SK-N-SH (cell line): ENCODE results near the gene SAMD4A.
A peak's percentile ranks its signal among the peaks of the same experiment; 100 is the strongest.

Experiments
- ELF1 ChIP-seq: IDR thresholded peaks from 2 replicates; pipeline ENCODE4 v1.4.0; 2012
- EP300 ChIP-seq, 2 experiments: IDR thresholded peaks; 2 replicates each; pipeline versions ENCODE4 v1.4.0 to v1.6.1; 2012; ENCODE audit warnings: borderline replicate concordance in 1 of 2, low read depth in 1 of 2, low read length in 1 of 2
- EZH2phosphoT487 ChIP-seq: fragments of 200-600 bp; sonication (generic); IDR thresholded peaks from 2 replicates; pipeline ENCODE4 v1.6.1; 2017; ENCODE audit warnings: low read depth, mixed run types, mild to moderate bottlenecking, antibody characterized with exemption, moderate library complexity, borderline replicate concordance
- GATA2 ChIP-seq: sonication (generic); formaldehyde crosslinking; IDR thresholded peaks from 2 replicates; pipeline ENCODE4 v1.5.0; 2020; ENCODE audit warnings: mild to moderate bottlenecking, missing genetic modification reagents
- JUND ChIP-seq: IDR thresholded peaks from 2 replicates; pipeline ENCODE4 v1.4.0; 2012
- POLR2AphosphoS5 ChIP-seq: IDR thresholded peaks from 2 replicates; pipeline ENCODE4 v1.6.1; 2012; ENCODE audit warnings: low read depth, low read length
- RAD21 ChIP-seq: IDR thresholded peaks from 2 replicates; pipeline ENCODE4 v1.6.1; 2012; ENCODE audit warnings: mild to moderate bottlenecking, low read length
- SMC3 ChIP-seq: IDR thresholded peaks from 2 replicates; pipeline ENCODE4 v1.6.1; 2012; ENCODE audit warnings: low read depth, low read length, improper control_type of control experiment
- TAF1 ChIP-seq: IDR thresholded peaks from 2 replicates; pipeline ENCODE4 v1.6.1; 2012; ENCODE audit warnings: low read depth, mild to moderate bottlenecking, low read length, moderate library complexity, borderline replicate concordance
- TF ChIP-seq, protein P1 (sequence below): fragments of 150-350 bp; IDR thresholded peaks from 2 replicates; pipeline ENCODE4 v1.6.1; 2016; ENCODE audit warnings: mild to moderate bottlenecking, low read depth, low read length
- TF ChIP-seq, protein P2 (sequence below): fragments of 200-600 bp; sonication (generic); IDR thresholded peaks from 2 replicates; pipeline ENCODE4 v1.6.1; 2017; ENCODE audit warnings: antibody characterized with exemption, mild to moderate bottlenecking, moderate library complexity
- TF ChIP-seq, protein P3 (sequence below): IDR thresholded peaks from 2 replicates; pipeline ENCODE4 v1.4.0; 2012; ENCODE audit warnings: low read depth
- TF ChIP-seq, protein P4 (sequence below): IDR thresholded peaks from 2 replicates; pipeline ENCODE4; 2012

DNA sequence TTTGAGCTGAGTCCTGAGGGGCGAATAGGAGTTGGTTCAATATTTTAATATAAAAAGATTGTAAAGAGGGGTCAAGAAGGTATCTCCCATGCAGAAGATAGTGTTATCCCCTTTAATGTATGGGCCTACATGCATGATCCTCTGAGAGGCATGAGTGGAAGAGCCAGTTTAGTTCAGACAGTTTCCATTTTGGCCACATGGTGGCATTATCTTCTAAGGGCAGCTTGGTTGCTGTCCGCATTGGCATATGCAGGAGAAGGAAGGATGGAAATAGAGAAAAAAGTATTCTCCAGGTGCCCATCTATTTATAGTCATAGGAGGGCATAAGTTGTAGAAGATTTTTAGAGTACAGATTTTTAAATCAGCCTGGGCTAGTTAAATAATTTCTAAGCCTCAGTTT is 5.4 kb downstream of the SAMD4A start:
- TF ChIP-seq, protein P1, sequence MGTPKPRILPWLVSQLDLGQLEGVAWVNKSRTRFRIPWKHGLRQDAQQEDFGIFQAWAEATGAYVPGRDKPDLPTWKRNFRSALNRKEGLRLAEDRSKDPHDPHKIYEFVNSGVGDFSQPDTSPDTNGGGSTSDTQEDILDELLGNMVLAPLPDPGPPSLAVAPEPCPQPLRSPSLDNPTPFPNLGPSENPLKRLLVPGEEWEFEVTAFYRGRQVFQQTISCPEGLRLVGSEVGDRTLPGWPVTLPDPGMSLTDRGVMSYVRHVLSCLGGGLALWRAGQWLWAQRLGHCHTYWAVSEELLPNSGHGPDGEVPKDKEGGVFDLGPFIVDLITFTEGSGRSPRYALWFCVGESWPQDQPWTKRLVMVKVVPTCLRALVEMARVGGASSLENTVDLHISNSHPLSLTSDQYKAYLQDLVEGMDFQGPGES, result no peak
- TF ChIP-seq, protein P2, sequence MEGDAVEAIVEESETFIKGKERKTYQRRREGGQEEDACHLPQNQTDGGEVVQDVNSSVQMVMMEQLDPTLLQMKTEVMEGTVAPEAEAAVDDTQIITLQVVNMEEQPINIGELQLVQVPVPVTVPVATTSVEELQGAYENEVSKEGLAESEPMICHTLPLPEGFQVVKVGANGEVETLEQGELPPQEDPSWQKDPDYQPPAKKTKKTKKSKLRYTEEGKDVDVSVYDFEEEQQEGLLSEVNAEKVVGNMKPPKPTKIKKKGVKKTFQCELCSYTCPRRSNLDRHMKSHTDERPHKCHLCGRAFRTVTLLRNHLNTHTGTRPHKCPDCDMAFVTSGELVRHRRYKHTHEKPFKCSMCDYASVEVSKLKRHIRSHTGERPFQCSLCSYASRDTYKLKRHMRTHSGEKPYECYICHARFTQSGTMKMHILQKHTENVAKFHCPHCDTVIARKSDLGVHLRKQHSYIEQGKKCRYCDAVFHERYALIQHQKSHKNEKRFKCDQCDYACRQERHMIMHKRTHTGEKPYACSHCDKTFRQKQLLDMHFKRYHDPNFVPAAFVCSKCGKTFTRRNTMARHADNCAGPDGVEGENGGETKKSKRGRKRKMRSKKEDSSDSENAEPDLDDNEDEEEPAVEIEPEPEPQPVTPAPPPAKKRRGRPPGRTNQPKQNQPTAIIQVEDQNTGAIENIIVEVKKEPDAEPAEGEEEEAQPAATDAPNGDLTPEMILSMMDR, result peak; percentile 65
- TF ChIP-seq POLR2AphosphoS5, result no peak
- no peak for TF ChIP-seq GATA2
- no peak for TF ChIP-seq TAF1
- no peak for TF ChIP-seq EP300 (IDR thresholded peaks at IDR 0.05; ENCODE audit: borderline replicate concordance in 1 of 2, low read depth in 1 of 2, low read length in 1 of 2)
- TF ChIP-seq, protein P3, sequence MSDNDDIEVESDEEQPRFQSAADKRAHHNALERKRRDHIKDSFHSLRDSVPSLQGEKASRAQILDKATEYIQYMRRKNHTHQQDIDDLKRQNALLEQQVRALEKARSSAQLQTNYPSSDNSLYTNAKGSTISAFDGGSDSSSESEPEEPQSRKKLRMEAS, result no peak
- TF ChIP-seq SMC3, result peak; percentile 29
- peak; percentile 54 for TF ChIP-seq RAD21
- no peak for TF ChIP-seq ELF1
- TF ChIP-seq JUND, result no peak
- TF ChIP-seq, protein P4, sequence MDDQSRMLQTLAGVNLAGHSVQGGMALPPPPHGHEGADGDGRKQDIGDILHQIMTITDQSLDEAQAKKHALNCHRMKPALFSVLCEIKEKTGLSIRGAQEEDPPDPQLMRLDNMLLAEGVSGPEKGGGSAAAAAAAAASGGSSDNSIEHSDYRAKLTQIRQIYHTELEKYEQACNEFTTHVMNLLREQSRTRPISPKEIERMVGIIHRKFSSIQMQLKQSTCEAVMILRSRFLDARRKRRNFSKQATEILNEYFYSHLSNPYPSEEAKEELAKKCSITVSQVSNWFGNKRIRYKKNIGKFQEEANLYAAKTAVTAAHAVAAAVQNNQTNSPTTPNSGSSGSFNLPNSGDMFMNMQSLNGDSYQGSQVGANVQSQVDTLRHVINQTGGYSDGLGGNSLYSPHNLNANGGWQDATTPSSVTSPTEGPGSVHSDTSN, result no peak
- no peak for TF ChIP-seq EZH2phosphoT487
